Karpas-422 (cell line): ENCODE measurements around the gene ZNF318. TPM values are rescaled to one million over a fixed set of nuclear protein-coding genes. Genes with fewer than 3 reads are reported as not detected.

Experiments
- DNase-seq: peaks from one replicate; pipeline ENCODE4 v3.0.0-alpha.2; 2015
- H2AFZ ChIP-seq: fragments of 200-600 bp; sonication (generic); 2 replicates; pipeline ENCODE4 v1.6.1; 2014; ENCODE audit warnings: antibody characterized with exemption, low read length, mixed read lengths
- H3K27ac ChIP-seq: fragments of 200-600 bp; sonication (generic); 2 replicates; pipeline ENCODE4 v1.5.1; 2014; ENCODE audit warnings: mild to moderate bottlenecking, low read length, moderate library complexity
- H3K27me3 ChIP-seq: fragments of 200-600 bp; sonication (generic); 2 replicates; pipeline ENCODE4 v1.6.1; 2014; ENCODE audit warnings: low read length, mixed read lengths
- H3K36me3 ChIP-seq: fragments of 200-600 bp; sonication (generic); 2 replicates; pipeline ENCODE4 v1.6.1; 2014; ENCODE audit warnings: low read length, mixed read lengths; ENCODE audit not compliant: insufficient read depth
- H3K4me1 ChIP-seq: fragments of 200-600 bp; sonication (generic); 2 replicates; pipeline ENCODE4 v1.6.1; 2014; ENCODE audit warnings: mild to moderate bottlenecking, low read length, mixed read lengths
- H3K4me2 ChIP-seq: fragments of 200-600 bp; sonication (generic); 2 replicates; pipeline ENCODE4 v1.6.1; 2014; ENCODE audit warnings: low read length, low read depth, mild to moderate bottlenecking; ENCODE audit not compliant: poor library complexity, severe bottlenecking
- H3K4me3 ChIP-seq: fragments of 200-600 bp; sonication (generic); 2 replicates; pipeline ENCODE4 v1.5.1; 2014; ENCODE audit warnings: mild to moderate bottlenecking, antibody characterized with exemption, low read length, mixed read lengths
- H3K79me2 ChIP-seq: fragments of 200-600 bp; sonication (generic); 2 replicates; pipeline ENCODE4 v1.6.1; 2014; ENCODE audit warnings: mild to moderate bottlenecking, low read length, mixed read lengths
- H3K9ac ChIP-seq: fragments of 200-600 bp; sonication (generic); 2 replicates; pipeline ENCODE4 v1.6.0; 2014; ENCODE audit warnings: low read length
- H3K9me2 ChIP-seq: fragments of 200-600 bp; sonication (generic), shearing (Covaris generic); replicated peaks from 2 replicates; pipeline ENCODE4 v1.6.0; 2014; ENCODE audit warnings: mild to moderate bottlenecking, low read length, moderate library complexity; ENCODE audit not compliant: insufficient read depth
- H3K9me3 ChIP-seq: fragments of 300-700, 200-600 bp; sonication (generic); 2 replicates; pipeline ENCODE4 v1.6.1; 2014; ENCODE audit warnings: low read length, mixed read lengths
- H4K20me1 ChIP-seq: fragments of 200-600 bp; sonication (generic); 2 replicates; pipeline ENCODE4 v1.6.1; 2014; ENCODE audit warnings: mild to moderate bottlenecking, antibody characterized with exemption, low read length, low read depth; ENCODE audit not compliant: insufficient read depth
- total RNA-seq: library from RNA; depleted of rRNA; stranded (reverse); fragments of >200 nt; shearing (Covaris generic); gene quantifications from 2 replicates; pipeline ENCODE4 v1.2.3, GENCODE V29; 2014; ENCODE audit warnings: low replicate concordance

ZNF318 gene
- total RNA-seq, 1 experiment from 2014 or later, result 61.8 TPM

- H2AFZ ChIP-seq, result no peak overlapping the region
- H3K9ac ChIP-seq, result no peak overlapping the region
- H3K36me3 ChIP-seq, result no peaks in the 10 kb centered on the region
- no peaks in the 10 kb centered on the region for H3K27me3 ChIP-seq
- no peak overlapping the region for H3K4me3 ChIP-seq
- H3K79me2 ChIP-seq, result no peaks in the 10 kb centered on the region
- no peaks in the 10 kb centered on the region for H3K4me1 ChIP-seq
- no peaks in the 10 kb centered on the region for H4K20me1 ChIP-seq
- no peaks in the 10 kb centered on the region for H3K9me3 ChIP-seq
- no peaks in the 10 kb centered on the region for H3K9me2 ChIP-seq
- no peak for DNase-seq
- no peak overlapping the region for H3K27ac ChIP-seq
- H3K4me2 ChIP-seq, result no peak overlapping the region
Observed at GRCh38 chr6:43405354-43405753, 35.9 kb upstream of the ZNF318 start.

GRCh38 chr6:43402820-43403219, 33.4 kb upstream of the ZNF318 start:
- H3K27me3 ChIP-seq, result no peaks in the 10 kb centered on the region
- no peak for DNase-seq
- no peak overlapping the region for H3K27ac ChIP-seq
- H4K20me1 ChIP-seq, result no peaks in the 10 kb centered on the region
- peaks cover 2% of the 10 kb centered on the region for H3K4me1 ChIP-seq
- no peak overlapping the region for H3K4me3 ChIP-seq
- no peak overlapping the region for H3K9ac ChIP-seq
- H3K9me2 ChIP-seq, result no peaks in the 10 kb centered on the region
- H3K36me3 ChIP-seq, result no peaks in the 10 kb centered on the region
- H3K9me3 ChIP-seq, result no peaks in the 10 kb centered on the region
- H2AFZ ChIP-seq, result no peak overlapping the region
- no peaks in the 10 kb centered on the region for H3K79me2 ChIP-seq
- H3K4me2 ChIP-seq, result no peak overlapping the region

GRCh38 chr6:43401730-43402129, 32.3 kb upstream of the ZNF318 start:
- Histone ChIP-seq H3K36me3 (no peaks in the 10 kb centered on the region), H3K4me1 (peaks cover 8% of the 10 kb centered on the region), H2AFZ (no peak overlapping the region), H3K9ac (no peak overlapping the region), H3K27ac (no peak overlapping the region), H3K4me3 (no peak overlapping the region), H3K4me2 (no peak overlapping the region), H3K27me3 (no peaks in the 10 kb centered on the region), H3K9me3 (no peaks in the 10 kb centered on the region), H3K9me2 (no peaks in the 10 kb centered on the region), H4K20me1 (no peaks in the 10 kb centered on the region), H3K79me2 (no peaks in the 10 kb centered on the region)
- no peak for DNase-seq

- Histone ChIP-seq H3K4me2 (no peak overlapping the region), H3K27ac (no peak overlapping the region), H2AFZ (no peak overlapping the region), H3K27me3 (no peaks in the 10 kb centered on the region), H3K36me3 (no peaks in the 10 kb centered on the region), H3K79me2 (no peaks in the 10 kb centered on the region), H4K20me1 (no peaks in the 10 kb centered on the region), H3K9ac (no peak overlapping the region), H3K9me2 (no peaks in the 10 kb centered on the region), H3K9me3 (no peaks in the 10 kb centered on the region), H3K4me1 (peaks cover 8% of the 10 kb centered on the region), H3K4me3 (no peak overlapping the region)
- DNase-seq, result no peak
Observed at GRCh38 chr6:43399932-43400487, 30.6 kb upstream of the ZNF318 start.

GRCh38 chr6:43396408-43397149, 27.1 kb upstream of the ZNF318 start:
- Histone ChIP-seq H3K27me3 (no peaks in the 10 kb centered on the region), H3K4me1 (peaks cover 23% of the 10 kb centered on the region), H3K4me3 (no peak overlapping the region), H3K79me2 (no peaks in the 10 kb centered on the region), H3K9me3 (no peaks in the 10 kb centered on the region), H3K27ac (no peak overlapping the region), H4K20me1 (no peaks in the 10 kb centered on the region), H3K36me3 (no peaks in the 10 kb centered on the region), H3K9me2 (no peaks in the 10 kb centered on the region), H3K9ac (no peak overlapping the region), H2AFZ (no peak overlapping the region; the same call in 1 of the 2 replicates), H3K4me2 (no peak overlapping the region)
- no peak for DNase-seq

- Histone ChIP-seq H3K27me3 (no peaks in the 10 kb centered on the region), H3K9me3 (no peaks in the 10 kb centered on the region), H3K79me2 (no peaks in the 10 kb centered on the region), H3K4me2 (no peak overlapping the region), H2AFZ (no peak overlapping the region), H3K27ac (no peak overlapping the region), H3K9ac (no peak overlapping the region), H3K4me1 (peaks cover 31% of the 10 kb centered on the region), H3K4me3 (no peak overlapping the region), H3K36me3 (no peaks in the 10 kb centered on the region), H4K20me1 (no peaks in the 10 kb centered on the region), H3K9me2 (no peaks in the 10 kb centered on the region)
- DNase-seq, result no peak
Observed at GRCh38 chr6:43395776-43396175, 26.3 kb upstream of the ZNF318 start.

GRCh38 chr6:43394982-43395381, 25.5 kb upstream of the ZNF318 start:
- Histone ChIP-seq H3K4me1 (peaks cover 39% of the 10 kb centered on the region), H3K9ac (no peak overlapping the region), H3K27ac (no peak overlapping the region), H2AFZ (no peak overlapping the region), H3K9me3 (no peaks in the 10 kb centered on the region), H3K36me3 (no peaks in the 10 kb centered on the region), H3K9me2 (no peaks in the 10 kb centered on the region), H4K20me1 (no peaks in the 10 kb centered on the region), H3K27me3 (no peaks in the 10 kb centered on the region), H3K4me2 (no peak overlapping the region), H3K4me3 (no peak overlapping the region), H3K79me2 (no peaks in the 10 kb centered on the region)
- DNase-seq, result no peak

- Histone ChIP-seq H3K4me3 (no peak overlapping the region), H3K9me2 (no peaks in the 10 kb centered on the region), H3K4me2 (no peak overlapping the region), H3K27me3 (no peaks in the 10 kb centered on the region), H3K36me3 (no peaks in the 10 kb centered on the region), H2AFZ (no peak overlapping the region; the same call in 1 of the 2 replicates), H3K4me1 (peaks cover 48% of the 10 kb centered on the region), H3K79me2 (no peaks in the 10 kb centered on the region), H4K20me1 (no peaks in the 10 kb centered on the region), H3K9me3 (no peaks in the 10 kb centered on the region), H3K27ac (peak overlapping the region; percentile 36; the same call in 1 of the 2 replicates), H3K9ac (0 out of 2 replicates have a peak overlapping the region, but pooled peaks have one; percentile 26)
- no peak for DNase-seq
Observed at GRCh38 chr6:43393602-43394001, 24.2 kb upstream of the ZNF318 start.
